Measurements from ENCODE around the gene POLD1. TPM values are rescaled to one million over a fixed set of nuclear protein-coding genes. Genes with fewer than 3 reads are reported as not detected.

The POLD1 gene
- total RNA-seq, 4 donors from 2014 or later, result 7.2 to 13.7 (median 10.3) TPM

DNA sequence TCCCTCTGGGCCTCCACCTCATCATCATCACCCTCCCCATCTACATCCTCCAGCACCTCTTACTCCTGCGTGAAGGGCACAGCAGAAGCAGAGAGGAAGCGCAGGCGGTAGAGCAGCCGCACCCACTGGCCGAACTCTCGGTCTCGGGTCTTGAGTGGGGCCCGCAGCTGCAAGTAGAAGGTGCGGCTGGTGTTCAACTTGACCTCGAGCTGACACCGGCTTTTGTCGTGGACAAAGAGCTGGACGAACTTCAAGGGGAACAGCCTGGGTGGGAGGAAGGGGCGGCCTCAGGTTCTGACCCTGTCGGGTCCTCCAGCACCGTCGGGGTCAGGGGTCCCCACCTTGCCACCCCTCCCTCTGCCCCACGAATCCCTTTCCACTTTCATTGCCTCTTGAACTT is 83.4 kb downstream of the POLD1 start:
- WGBS, 2 donors (ENCODE audit: low coverage in 1 of 2), result 70% methylated on average over 2 to 6 of the region's 18 CpGs
- no peak for ATAC-seq
- no peaks in the 10 kb centered on the region for H3K9me3 ChIP-seq
- H3K4me1 ChIP-seq, result no peaks in the 10 kb centered on the region
- H3K27me3 ChIP-seq, result peaks cover 61% of the 10 kb centered on the region
- no peak overlapping the region for H3K27ac ChIP-seq
- TF ChIP-seq POLR2AphosphoS5 (IDR thresholded peaks at IDR 0.05), result no peak
- H3K36me3 ChIP-seq, result no peaks in the 10 kb centered on the region
- H3K4me3 ChIP-seq, result no peak overlapping the region

Other genes with a start within 250 kb of the POLD1 start
- not detected for gene IZUMO2, start 221.1 kb upstream of the POLD1 start, total RNA-seq
- 1 to 10 TPM; 3.5 to 10.0 (median 6.1) TPM for gene MYH14, start 180.7 kb upstream of the POLD1 start, total RNA-seq
- gene KCNC3, start 55.0 kb upstream of the POLD1 start, total RNA-seq, result under 1 TPM in 3 of 4 donors, not detected in 1; 0.16 to 0.67 (median 0.58) TPM
- gene NAPSA, start 18.7 kb upstream of the POLD1 start, total RNA-seq, result 1 to 10 TPM in 1 of 4 donors, not detected in 3; 1.0 TPM
- 100 to 1,000 TPM; 138 to 191 (median 145) TPM for gene NR1H2, start 7.9 kb upstream of the POLD1 start, total RNA-seq
- gene SPIB, start 34.6 kb downstream of the POLD1 start, total RNA-seq, result not detected
- gene MYBPC2, start 48.5 kb downstream of the POLD1 start, total RNA-seq, result not detected
- gene EMC10, start 92.2 kb downstream of the POLD1 start, total RNA-seq, result 10 to 100 TPM; 55.5 to 75.9 (median 71.5) TPM
- 1 to 10 TPM in 1 of 4 donors, under 1 TPM in 1, not detected in 2; 0.78 to 1.7 TPM for gene GARIN5A, start 92.5 kb downstream of the POLD1 start, total RNA-seq
- 10 to 100 TPM; 16.1 to 39.8 (median 26.1) TPM for gene JOSD2, start 126.8 kb downstream of the POLD1 start, total RNA-seq
- not detected for gene ASPDH, start 129.6 kb downstream of the POLD1 start, total RNA-seq
- 1 to 10 TPM; 5.0 to 9.3 (median 7.6) TPM for gene LRRC4B, start 184.1 kb downstream of the POLD1 start, total RNA-seq

All from gastroesophageal sphincter (tissue), 4 donors.